Uterus (tissue), 2 donors: ENCODE results near the gene SPRY2.
"Not testable (repeated sequence)": the region's sequence is repeated elsewhere in the genome, so short reads cannot be mapped to it uniquely, and the experiment has no call there.

ENCODE experiments used
- POLR2A ChIP-seq, 2 donors: fragments of 450-650 bp; IDR thresholded peaks; one replicate each; pipeline ENCODE4 v1.6.1; 2016; ENCODE audit warnings: antibody characterized with exemption in 2 of 2, mild to moderate bottlenecking in 1 of 2, moderate library complexity in 1 of 2
- TF ChIP-seq, protein P1 (sequence below), 4 experiments: fragments of 200-600 bp in 2 of 4; fragments of 450-650 bp in 2 of 4; sonication (generic) in 2 of 4; IDR thresholded peaks; one replicate each; pipeline ENCODE4 v1.5.1; 2016 to 2019; ENCODE audit warnings: antibody characterized with exemption in 4 of 4, mild to moderate bottlenecking in 2 of 4, moderate library complexity in 1 of 4

DNA sequence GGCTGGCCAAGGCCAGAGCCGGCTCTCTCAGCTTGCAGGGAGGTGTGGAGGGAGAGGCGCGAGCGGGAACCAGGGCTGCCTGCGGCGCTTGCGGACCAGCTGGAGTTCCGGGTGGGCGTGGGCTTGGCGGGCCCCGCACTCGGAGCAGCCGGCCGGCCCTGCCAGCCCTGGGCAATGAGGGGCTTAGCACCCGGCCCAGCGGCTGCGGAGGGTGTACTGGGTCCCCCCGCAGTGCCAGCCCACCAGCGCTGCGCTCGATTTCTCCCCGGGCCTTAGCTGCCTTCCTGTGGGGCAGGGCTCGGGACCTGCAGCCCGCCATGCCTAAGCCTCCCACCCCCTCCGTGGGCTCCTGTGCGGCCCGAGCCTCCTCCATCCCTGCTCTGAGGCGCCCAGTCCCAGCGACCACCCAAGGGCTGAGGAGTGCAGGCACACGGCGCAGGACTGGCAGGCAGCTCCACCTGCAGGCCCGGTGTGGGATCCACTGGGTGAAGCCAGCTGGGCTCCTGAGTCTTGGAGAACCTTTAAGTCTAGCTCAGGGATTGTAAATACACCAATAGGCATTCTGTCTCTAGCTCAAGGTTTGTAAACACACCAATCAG lies 14.7 kb upstream of the SPRY2 start:
- TF ChIP-seq, protein P1, sequence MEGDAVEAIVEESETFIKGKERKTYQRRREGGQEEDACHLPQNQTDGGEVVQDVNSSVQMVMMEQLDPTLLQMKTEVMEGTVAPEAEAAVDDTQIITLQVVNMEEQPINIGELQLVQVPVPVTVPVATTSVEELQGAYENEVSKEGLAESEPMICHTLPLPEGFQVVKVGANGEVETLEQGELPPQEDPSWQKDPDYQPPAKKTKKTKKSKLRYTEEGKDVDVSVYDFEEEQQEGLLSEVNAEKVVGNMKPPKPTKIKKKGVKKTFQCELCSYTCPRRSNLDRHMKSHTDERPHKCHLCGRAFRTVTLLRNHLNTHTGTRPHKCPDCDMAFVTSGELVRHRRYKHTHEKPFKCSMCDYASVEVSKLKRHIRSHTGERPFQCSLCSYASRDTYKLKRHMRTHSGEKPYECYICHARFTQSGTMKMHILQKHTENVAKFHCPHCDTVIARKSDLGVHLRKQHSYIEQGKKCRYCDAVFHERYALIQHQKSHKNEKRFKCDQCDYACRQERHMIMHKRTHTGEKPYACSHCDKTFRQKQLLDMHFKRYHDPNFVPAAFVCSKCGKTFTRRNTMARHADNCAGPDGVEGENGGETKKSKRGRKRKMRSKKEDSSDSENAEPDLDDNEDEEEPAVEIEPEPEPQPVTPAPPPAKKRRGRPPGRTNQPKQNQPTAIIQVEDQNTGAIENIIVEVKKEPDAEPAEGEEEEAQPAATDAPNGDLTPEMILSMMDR (IDR thresholded peaks at IDR 0.05): not testable (repeated sequence)
- TF ChIP-seq POLR2A (IDR thresholded peaks at IDR 0.05): not testable (repeated sequence)
